Ishikawa (cell line): ENCODE measurements around the gene XRCC5.

Experiments used
- EP300 ChIP-seq: IDR thresholded peaks from 2 replicates; pipeline ENCODE4 v1.6.1; 2012; ENCODE audit warnings: borderline replicate concordance
- MAX ChIP-seq: IDR thresholded peaks from 2 replicates; pipeline ENCODE4 v1.6.1; 2012
- RAD21 ChIP-seq: IDR thresholded peaks from 2 replicates; pipeline ENCODE4 v1.6.1; 2012; ENCODE audit warnings: low read depth
- REST ChIP-seq: IDR thresholded peaks from 2 replicates; pipeline ENCODE4 v1.6.1; 2012; ENCODE audit warnings: low read depth, mild to moderate bottlenecking
- TAF1 ChIP-seq: IDR thresholded peaks from 2 replicates; pipeline ENCODE4 v1.6.1; 2012; ENCODE audit warnings: low read depth, mild to moderate bottlenecking
- TEAD4 ChIP-seq: IDR thresholded peaks from 2 replicates; pipeline ENCODE4 v1.6.1; 2012
- USF1 ChIP-seq: IDR thresholded peaks from 2 replicates; pipeline ENCODE4 v1.6.1; 2012
- YY1 ChIP-seq: IDR thresholded peaks from 2 replicates; pipeline ENCODE4 v1.6.1; 2012; ENCODE audit warnings: low read depth
- ZBTB7A ChIP-seq: IDR thresholded peaks from 2 replicates; pipeline ENCODE4 v1.6.1; 2012; ENCODE audit warnings: low read depth

- TF ChIP-seq EP300: no peak
- TF ChIP-seq TAF1: no peak
- TF ChIP-seq YY1: no peak
- TF ChIP-seq REST: no peak
- TF ChIP-seq ZBTB7A: no peak
- no peak for TF ChIP-seq RAD21
- no peak for TF ChIP-seq MAX
- TF ChIP-seq TEAD4: no peak
- TF ChIP-seq USF1: no peak
Observed at GRCh38 chr2:216107320-216107719, 1.8 kb upstream of the XRCC5 start.
